Stomach (tissue), 4 donors: Measurements from ENCODE around the gene RNF181.
"Not testable (repeated sequence)": the region's sequence is repeated elsewhere in the genome, so short reads cannot be mapped to it uniquely, and the experiment has no call there.

Experiments used
- POLR2A ChIP-seq, 4 donors: fragments of 450-650 bp; IDR thresholded peaks; one replicate each; pipeline ENCODE4 v1.6.1; 2016; ENCODE audit warnings: antibody characterized with exemption in 4 of 4, control low read depth in 2 of 4, mild to moderate bottlenecking in 1 of 4, moderate library complexity in 1 of 4
- POLR2AphosphoS5 ChIP-seq, 3 donors: sonication (generic); formaldehyde crosslinking; IDR thresholded peaks; one replicate each; pipeline ENCODE4 v1.6.1; 2016; ENCODE audit warnings: antibody characterized with exemption in 3 of 3
- TF ChIP-seq, protein P1 (sequence below), 7 experiments: fragments of 450-650 bp in 4 of 7; fragments of 200-600 bp in 3 of 7; sonication (generic) in 3 of 7; IDR thresholded peaks; one replicate each; pipeline ENCODE4 v1.5.1; 2016 to 2019; ENCODE audit warnings: antibody characterized with exemption in 7 of 7, control low read depth in 2 of 7, mild to moderate bottlenecking in 1 of 7

DNA sequence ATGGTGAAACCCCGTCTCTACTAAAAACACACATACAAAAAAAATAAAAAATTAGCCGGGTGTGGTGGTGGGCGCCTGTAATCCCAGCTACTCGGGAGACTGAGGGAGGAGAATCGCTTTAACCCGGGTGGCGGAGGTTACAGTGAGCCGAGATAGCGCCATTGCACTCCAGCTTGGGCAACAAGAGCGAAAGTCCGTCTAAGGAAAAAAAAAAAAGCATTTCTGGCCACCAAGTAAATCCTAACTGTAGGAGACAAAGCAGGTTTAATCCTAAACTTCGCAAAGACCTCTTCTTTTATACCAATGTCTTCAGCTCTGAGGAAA is 35.2 kb upstream of the RNF181 start:
- TF ChIP-seq, protein P1, sequence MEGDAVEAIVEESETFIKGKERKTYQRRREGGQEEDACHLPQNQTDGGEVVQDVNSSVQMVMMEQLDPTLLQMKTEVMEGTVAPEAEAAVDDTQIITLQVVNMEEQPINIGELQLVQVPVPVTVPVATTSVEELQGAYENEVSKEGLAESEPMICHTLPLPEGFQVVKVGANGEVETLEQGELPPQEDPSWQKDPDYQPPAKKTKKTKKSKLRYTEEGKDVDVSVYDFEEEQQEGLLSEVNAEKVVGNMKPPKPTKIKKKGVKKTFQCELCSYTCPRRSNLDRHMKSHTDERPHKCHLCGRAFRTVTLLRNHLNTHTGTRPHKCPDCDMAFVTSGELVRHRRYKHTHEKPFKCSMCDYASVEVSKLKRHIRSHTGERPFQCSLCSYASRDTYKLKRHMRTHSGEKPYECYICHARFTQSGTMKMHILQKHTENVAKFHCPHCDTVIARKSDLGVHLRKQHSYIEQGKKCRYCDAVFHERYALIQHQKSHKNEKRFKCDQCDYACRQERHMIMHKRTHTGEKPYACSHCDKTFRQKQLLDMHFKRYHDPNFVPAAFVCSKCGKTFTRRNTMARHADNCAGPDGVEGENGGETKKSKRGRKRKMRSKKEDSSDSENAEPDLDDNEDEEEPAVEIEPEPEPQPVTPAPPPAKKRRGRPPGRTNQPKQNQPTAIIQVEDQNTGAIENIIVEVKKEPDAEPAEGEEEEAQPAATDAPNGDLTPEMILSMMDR (IDR thresholded peaks at IDR 0.05) = not testable (repeated sequence)
- TF ChIP-seq POLR2AphosphoS5, POLR2A (IDR thresholded peaks at IDR 0.05): not testable (repeated sequence)
